ENCODE results near the gene CRELD2.

DNA sequence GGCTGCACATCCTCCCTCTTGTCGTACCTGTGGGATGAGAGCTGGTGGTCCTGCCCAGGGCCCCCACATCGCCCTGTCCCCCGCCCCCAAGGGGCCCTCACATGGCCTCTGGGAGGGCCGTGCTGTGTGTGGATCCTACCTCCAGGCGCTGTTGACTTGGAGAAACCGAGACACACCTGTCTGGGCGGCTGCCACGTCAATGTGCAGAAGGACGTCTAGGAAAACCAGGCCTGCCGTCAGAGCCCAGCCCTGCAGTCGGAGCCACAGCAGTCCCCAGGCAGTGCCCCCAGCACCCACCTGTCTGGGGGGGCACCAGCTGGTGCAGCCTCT is 14.4 kb upstream of the CRELD2 start:
- TF ChIP-seq POLR2AphosphoS5 (IDR thresholded peaks at IDR 0.05; ENCODE audit: borderline replicate concordance, low read depth, low read length) (no peak), EZH2 (IDR thresholded peaks at IDR 0.05) (no peak)

Data from SK-N-MC (cell line).